ENCODE data around the gene RHOT2.

The RHOT2 gene

DNA sequence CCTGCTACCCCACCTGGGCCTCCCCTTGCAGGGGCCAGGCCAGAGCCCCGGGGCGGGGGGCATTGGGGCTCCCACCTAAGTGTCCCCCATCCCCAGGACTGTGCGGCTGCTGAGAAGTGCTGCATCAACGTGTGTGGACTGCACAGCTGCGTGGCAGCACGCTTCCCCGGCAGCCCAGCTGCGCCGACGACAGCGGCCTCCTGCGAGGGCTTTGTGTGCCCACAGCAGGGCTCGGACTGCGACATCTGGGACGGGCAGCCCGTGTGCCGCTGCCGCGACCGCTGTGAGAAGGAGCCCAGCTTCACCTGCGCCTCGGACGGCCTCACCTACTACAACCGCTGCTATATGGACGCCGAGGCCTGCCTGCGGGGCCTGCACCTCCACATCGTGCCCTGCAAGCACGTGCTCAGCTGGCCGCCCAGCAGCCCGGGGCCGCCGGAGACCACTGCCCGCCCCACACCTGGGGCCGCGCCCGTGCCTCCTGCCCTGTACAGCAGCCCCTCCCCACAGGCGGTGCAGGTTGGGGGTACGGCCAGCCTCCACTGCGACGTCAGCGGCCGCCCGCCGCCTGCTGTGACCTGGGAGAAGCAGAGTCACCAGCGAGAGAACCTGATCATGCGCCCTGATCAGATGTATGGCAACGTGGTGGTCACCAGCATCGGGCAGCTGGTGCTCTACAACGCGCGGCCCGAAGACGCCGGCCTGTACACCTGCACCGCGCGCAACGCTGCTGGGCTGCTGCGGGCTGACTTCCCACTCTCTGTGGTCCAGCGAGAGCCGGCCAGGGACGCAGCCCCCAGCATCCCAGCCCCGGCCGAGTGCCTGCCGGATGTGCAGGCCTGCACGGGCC, 35.2 kb upstream of the RHOT2 start:
- no peak for DNase-seq

GRCh38 chr16:633336-634050, 34.4 kb upstream of the RHOT2 start:
- DNase-seq, result no peak

DNA sequence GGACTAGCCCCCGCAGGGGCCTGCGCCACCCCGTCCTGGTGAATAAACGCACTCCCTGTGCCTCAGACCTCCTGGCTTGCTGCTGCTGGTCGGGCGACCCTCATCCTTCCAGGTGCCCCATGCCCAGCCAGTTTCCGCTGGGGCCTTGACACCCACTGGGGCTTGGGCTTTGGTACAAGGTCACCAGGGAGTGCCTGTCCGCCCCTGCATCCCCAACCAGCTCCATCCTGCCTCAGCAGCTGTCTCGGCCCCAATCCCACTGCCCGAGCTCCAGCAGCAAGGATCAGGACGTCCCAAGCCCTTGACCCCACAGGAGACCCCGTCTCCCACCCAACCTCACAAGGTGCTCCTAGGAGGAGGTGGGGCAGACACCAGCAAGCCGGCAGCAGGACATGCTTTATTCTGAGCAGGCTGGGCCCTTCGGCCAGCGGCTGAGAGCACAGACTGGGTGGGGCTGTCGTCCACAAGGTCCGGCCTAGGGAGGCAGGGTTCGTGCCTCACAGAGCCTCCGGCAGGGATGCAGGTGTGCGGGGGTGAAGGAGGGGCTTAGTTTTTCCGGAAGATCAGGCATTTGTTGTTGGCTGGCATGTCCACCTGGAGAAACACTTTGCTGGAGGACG, 33.8 kb upstream of the RHOT2 start:
- no peak for DNase-seq

DNA sequence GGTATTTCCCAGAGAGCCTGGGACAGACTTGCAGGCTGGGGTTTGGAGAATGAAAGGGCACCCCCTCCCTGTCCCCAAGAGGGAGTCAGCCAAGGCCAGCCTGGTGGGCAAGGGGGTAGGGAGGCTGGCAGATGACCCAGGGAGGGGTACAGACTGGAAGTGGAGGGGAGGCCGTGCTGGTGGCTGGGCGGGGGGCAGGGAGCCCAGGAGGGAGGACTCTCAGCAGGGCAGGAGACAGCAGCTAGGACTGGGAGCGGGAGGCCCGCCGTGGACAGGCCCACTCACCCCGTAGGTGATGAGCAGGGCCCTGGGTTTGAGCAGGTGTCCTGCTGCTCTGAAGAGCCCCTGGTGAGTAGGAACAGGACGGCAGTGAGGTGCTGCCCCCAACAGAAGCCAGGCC, 32.9 kb upstream of the RHOT2 start:
- DNase-seq, result no peak

DNA sequence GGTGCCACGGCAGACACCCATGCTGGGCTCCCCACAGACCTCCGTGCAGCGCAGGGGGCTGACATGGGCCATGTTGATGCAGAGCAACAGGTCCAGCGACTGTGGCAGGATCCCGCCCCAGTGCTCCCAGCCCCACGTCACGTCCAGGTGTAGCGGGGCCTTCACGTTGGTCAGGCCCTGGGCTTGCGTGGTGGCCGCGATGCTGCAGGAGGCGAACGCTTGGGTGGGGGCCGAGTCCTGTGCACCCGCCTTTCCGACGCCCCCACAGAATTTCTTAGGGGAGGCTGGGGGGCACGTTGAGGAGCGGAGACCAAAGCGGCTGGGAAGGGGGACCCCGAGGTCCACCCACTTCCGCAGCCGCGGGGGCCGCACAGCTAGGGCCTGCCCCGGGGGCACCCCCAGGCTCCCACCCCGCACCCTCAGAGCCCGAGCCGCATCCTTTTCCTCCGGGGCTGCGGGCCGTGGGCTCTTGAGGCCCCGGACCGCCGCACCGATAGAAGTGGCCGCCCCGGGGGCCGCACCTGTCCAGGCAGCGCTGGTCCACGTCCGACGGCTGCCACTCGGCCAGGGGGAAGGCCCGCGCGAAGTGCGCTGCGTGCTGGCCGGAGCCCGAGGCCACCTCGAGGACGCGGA, 32.2 kb upstream of the RHOT2 start:
- no peak for DNase-seq

- DNase-seq, result peak; percentile 88
Measured at GRCh38 chr16:636206-637080, 31.5 kb upstream of the RHOT2 start, which contains the start of gene METTL26. METTL26 (minus strand) TSS chr16:636305; CDS start chr16:636290, 15 bp downstream.

GRCh38 chr16:637081-638018, 30.6 kb upstream of the RHOT2 start:
- DNase-seq, result peak; percentile 92

DNA sequence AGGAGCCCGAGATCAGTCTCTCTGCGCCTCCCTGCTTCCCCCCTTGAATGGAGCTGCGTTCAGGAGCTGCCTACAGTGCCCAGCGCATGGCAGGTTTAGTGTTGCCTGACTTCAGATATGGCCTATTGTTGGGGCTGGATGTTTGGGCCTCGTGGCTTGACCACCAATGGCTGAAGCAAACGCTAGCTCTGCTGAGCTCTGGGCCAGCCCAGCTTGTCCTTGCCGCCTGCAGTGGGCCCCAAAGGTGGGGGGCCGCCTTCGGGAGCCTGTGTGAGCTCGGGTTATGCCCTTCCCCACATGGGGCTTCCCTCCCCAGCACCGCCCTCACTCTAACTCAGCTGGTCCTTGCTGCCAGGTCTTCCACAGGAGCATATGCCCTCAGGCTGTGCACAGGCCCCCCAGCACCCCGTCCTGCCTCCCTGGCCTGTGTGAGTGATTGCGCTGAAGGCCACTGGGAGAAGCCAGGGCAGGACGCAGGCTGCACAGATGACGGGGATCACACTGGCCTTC, 29.8 kb upstream of the RHOT2 start:
- DNase-seq, result no peak

DNA sequence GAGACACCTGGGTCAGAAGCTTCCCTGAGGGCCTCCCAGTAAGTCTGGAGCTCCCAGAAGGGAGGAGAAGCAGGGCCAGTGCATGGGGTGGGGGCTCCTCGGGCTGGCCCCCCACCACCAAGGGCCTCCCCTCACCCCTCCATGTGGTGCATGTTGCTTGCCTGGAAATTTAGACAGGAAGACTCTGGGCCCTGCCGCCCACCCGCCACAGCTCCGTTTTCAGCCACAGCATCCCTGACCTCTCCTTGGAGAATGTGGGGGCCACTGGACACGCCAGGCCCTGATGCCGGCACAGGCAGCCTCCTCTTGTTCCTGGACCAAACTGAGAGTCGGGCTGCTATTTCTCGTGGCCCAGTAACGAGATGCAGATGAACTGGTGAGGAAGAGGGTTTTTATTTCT, 29.1 kb upstream of the RHOT2 start:
- DNase-seq, result no peak

- no peak for DNase-seq
Measured at GRCh38 chr16:640614-641013, 27.3 kb upstream of the RHOT2 start.

DNA sequence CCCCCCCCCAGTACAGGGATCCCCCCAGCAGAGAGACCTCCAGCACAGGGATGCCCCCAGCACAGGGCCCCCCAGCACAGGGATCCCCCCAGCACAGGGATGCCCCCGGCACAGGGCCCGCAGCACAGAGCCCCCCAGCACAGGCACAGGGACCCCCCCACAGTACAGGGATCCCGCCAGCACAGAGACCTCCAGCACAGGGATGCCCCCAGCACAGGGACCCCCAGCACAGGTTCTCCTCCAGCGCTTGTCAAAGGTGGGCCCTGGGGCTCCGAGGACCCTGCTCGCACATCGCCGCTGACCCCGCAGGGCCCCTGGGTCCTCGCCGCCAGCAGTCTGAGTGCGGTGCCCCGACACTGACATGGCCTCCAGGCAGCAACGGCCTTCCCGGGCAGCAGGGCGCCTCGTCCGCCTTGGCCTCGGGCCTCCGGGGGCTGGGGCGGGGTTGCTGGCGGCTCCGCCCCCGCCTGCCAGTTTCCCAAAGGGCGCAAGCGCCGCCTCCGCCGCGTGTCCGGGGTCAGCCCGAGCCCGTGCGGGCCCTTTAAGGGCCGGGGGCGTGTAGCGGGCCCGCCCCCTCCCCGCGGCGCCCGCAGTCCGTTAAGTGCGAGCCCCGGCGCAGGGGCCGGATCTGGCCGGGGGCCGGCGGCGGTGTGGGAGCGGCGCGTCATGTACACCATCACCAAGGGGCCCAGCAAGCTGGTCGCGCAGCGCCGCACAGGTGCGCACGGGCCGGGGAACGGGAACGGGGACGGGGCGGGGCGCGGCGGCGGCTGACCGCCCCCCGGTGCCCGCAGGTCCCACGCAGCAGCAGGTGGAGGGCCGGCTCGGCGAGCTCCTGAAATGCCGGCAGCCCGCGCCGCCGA, 26.4 kb upstream of the RHOT2 start, which contains the start of gene MCRIP2:
MCRIP2 (plus strand) TSS at position 503 of the 863 bp plus-strand sequence; CDS start at position 667, 164 bp downstream.
- DNase-seq, result peak; percentile 48

DNA sequence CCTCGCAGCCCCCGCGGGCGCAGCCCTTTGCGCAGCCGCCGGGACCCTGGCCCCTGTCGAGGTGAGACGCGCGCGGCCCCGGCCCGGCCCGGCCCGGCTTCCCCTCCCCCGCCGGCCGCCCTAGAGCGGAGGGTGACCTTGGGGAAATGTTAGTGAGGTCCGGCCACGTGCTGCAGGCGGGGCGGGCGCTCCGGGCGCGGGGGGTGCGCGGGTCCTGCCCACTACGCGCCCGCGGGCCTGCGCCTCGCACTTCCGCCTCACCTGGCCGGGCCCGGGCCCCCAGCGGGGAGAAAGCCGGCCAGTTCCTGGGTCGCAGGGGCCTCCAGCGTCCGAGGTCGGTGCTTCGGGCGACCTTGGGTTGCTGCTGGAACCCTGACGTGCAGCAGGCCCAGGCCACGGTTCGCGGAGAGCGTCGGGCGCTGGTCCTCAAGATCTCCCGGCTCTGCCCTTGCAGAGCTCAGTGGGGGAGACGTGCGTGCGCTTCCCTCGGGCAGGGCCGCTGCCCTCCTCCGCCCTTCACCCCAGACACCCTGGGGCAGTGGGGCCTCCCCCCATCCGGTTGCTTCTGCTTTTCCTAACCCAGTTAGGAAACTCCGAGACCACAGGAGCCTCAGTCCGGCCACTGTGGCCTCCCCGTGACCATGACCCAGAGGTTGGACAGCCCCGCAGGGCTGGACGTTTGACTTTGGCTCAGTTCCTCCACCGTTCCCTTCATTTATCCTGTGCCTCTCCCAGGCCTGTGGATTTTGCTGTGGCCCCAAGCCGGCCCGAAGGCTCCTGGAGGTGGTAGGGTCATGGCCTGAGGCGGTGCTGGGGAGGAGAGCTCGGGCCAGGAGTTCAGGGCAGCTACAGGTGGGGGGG, 25.5 kb upstream of the RHOT2 start:
- DNase-seq, result no peak

GRCh38 chr16:643050-643368, 24.9 kb upstream of the RHOT2 start:
- no peak for DNase-seq

GRCh38 chr16:644556-644955, 23.4 kb upstream of the RHOT2 start:
- DNase-seq, result no peak

DNA sequence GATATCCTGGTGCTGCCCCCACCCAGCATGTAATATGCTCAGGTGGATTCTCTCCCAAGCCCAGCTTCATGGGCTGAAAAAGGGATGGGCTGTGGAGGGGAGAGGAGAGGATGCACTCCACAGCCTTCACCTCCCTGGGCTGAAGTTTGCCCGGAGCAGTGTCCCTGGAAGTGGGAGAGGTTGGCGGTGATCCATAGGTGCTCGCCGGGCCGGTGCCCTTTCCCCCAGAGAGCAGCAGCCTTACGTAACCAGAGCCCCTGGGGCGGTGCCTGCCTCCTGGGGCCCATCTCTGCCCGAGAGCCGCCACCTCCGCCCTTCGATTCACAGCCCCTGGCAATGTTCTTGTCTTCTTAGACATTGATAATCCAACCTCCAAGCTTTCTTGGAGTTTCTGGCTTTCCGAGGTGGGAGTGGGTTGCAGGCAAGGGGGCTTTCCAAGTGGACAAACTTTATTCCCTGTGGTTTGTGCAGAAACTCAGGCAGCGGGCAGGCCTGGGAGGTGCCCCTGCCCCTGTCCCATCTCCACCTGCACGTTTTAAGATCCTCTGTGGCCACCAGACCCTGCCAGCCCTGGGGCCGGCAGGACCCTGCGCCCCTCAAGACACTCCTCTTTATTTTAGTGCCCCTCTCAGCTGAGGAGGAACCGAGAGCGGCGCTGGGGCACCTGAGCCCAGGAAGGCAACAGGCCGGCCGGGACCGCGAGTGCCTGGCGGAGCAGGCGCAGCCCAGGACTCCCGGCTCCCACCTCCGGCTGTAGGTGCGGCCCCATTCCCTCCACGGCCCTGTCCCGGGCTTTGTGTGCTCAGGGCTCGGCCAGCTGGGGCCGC, 21.9 kb upstream of the RHOT2 start:
- DNase-seq, result no peak

- DNase-seq, result no peak
Measured at GRCh38 chr16:646679-647172, 21.2 kb upstream of the RHOT2 start.

DNA sequence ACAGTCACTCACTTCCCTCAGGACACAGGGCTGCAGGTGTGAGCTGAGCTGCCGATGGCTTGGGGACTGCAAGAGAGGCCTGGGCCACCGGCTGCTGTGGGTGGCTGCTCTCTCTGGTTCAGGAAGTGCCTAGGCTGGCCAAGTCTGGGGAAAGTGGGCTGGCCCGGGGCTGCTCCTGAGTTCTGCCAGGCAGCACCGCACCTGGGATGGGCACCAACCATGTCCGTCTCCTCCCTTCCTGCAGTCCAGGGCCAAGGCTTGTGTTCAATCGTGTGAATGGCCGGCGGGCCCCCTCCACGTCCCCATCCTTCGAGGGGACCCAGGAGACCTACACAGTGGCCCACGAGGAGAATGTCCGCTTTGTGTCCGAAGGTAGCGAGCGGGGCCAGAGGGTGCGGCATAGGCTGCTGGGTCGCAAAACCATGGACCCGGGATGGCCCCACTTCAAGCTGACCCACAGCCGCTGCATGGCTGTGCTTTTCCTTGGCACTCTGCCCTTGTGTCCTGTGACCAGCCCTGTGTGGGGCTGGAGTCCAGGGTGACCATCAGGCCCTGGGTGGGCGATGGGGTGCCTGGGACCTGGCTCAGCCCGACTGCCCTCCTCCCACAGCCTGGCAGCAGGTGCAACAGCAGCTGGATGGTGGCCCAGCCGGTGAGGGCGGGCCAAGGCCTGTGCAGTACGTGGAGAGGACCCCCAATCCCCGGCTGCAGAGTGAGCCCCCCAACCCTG, 20.6 kb upstream of the RHOT2 start:
- DNase-seq, result no peak
